Umbilical cord (tissue), 2 donors: Measurements from ENCODE around the gene ITGAX. TPM values are rescaled to one million over a fixed set of nuclear protein-coding genes. Genes with fewer than 3 reads are reported as not detected.
A peak's percentile ranks its signal among the peaks of the same experiment; 100 is the strongest.
"Not testable (repeated sequence)": the region's sequence is repeated elsewhere in the genome, so short reads cannot be mapped to it uniquely, and the experiment has no call there.

Experiments
- DNase-seq: peaks from one replicate; pipeline ENCODE4 v3.0.0-alpha.2; 2015; ENCODE audit warnings: low spot score
- total RNA-seq: library from RNA; depleted of rRNA; stranded (reverse); fragments of >200 nt; gene quantifications from one replicate; pipeline ENCODE4 v1.2.3, GENCODE V29; 2014; ENCODE audit warnings: low replicate concordance; ENCODE audit not compliant: insufficient read depth

Gene ITGAX
- total RNA-seq, result 8.9 TPM

GRCh38 chr16:31354394-31355291 lies at the start of gene ITGAX:
ITGAX (plus strand) TSS chr16:31355176; CDS start chr16:31355255, 79 bp downstream.
- DNase-seq, result no peak

GRCh38 chr16:31305219-31305618 lies 49.8 kb upstream of the ITGAX start:
- no peak for DNase-seq

DNA sequence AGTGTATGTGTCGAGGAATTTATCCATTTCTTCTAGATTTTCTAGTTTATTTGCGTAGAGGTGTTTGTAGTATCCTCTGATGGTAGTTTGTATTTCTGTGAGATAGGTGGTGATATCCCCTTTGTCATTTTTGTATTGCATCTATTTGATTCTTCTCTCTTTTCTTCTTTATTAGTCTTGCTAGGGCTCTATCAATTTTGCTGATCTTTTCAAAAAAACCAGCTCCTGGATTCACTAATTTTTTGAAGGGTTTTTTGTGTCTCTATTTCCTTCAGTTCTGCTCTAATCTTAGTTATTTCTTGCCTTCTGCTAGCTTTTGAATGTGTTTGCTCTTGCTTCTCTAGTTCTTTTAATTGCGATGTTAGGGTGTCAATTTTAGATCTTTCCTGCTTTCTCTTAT lies 46.6 kb upstream of the ITGAX start:
- not testable (repeated sequence) for DNase-seq

DNA sequence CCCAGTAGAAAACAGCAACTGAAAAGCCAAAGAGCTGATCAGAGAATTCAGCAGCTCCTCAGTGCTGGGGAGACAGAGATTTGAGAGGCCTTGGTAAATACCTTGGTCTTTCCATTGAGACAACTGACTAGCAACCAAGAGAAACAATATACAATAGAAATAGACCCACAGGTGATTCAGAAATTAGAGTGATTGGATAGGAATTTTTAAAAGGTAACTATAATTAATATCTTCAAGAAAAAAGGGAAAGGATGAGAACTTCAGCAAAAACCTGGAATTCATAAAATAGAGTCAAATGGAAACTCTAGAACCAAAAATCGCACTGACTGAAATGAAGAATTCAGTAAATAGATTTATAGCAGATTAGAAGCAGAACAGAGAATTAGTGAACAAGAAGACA lies 32.5 kb upstream of the ITGAX start:
- no peak for DNase-seq

GRCh38 chr16:31323959-31324629 lies 30.9 kb upstream of the ITGAX start:
- DNase-seq, result no peak

DNA sequence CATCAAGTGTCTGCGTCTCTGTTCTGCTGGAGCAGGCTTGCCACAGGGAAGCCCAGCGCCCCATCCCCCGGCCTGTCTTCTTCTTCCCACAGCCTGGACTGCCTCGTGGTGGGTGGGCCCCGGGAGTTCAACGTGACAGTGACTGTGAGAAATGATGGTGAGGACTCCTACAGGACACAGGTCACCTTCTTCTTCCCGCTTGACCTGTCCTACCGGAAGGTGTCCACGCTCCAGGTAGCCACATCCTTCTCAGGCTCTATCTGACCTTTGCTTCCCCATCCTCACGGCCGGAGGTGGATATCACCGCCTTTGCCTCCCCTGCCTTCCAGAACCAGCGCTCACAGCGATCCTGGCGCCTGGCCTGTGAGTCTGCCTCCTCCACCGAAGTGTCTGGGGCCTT lies 29.8 kb upstream of the ITGAX start:
- no peak for DNase-seq

- DNase-seq, result no peak
These were observed 27.2 kb upstream of the ITGAX start for GRCh38 chr16:31327646-31328225.

DNA sequence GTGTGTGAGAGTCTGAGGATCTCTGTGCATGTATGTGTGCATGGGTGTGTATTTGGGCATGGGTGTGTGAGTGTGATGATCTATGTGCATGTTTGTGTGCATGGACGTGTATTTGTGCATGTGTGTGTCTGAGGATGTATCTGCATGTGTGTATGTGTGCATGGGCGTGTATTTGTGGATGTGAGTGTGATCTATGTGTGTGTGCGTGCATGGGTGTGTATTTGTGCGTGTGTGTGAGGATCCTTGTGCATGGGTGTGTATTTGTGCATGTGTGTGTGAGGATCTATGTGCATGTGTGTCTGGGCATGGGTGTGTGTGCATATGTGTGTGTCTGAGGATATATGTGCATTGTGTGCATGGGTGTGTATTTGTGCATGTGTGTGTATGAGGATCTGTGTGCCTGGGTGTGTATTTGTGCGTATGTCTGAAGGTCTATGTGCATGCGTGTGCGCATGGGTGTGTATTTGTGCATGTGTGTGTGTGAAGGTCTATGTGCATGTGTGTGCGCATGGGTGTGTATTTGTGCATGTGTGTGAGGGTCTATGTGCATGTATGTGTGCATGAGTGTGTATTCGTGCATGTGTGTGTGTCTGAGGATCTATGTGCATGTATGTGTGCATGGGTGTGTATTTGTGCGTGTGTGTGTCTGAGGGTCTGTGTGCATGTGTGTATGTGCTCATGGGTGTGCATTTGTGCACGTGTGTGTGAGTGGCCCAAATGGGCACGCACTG lies 26.5 kb upstream of the ITGAX start:
- no peak for DNase-seq

DNA sequence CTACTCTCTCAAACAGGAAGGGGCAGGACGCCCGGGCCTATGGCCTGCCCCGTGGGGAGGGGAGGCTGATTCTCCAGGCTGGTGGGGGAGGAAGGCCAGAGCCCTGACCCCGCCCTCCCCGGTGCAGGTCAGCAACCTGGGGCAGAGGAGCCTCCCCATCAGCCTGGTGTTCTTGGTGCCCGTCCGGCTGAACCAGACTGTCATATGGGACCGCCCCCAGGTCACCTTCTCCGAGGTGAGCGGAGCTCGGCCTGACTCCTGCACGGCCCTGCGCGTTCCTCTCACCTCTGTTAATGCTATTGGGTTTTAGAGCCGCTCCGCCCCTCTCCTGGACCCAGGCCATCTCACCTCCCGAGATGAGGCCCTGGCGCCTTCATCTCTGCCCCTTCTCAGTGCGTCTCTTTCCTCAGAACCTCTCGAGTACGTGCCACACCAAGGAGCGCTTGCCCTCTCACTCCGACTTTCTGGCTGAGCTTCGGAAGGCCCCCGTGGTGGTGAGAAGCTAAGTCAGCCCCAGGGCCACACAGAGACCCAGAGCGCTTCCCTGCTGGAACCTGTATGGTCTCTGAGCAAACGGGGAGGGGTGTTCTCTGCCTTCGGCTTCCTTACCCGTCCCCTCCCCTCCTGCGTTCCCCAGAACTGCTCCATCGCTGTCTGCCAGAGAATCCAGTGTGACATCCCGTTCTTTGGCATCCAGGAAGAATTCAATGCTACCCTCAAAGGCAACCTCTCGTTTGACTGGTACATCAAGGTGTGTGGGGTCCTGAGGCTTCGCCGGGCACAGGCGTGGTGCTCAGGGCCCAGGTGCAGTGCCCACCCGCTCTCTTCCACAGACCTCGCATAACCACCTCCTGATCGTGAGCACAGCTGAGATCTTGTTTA lies 25.1 kb upstream of the ITGAX start:
- DNase-seq, result no peak

GRCh38 chr16:31330553-31330890 lies 24.5 kb upstream of the ITGAX start:
- no peak for DNase-seq

DNA sequence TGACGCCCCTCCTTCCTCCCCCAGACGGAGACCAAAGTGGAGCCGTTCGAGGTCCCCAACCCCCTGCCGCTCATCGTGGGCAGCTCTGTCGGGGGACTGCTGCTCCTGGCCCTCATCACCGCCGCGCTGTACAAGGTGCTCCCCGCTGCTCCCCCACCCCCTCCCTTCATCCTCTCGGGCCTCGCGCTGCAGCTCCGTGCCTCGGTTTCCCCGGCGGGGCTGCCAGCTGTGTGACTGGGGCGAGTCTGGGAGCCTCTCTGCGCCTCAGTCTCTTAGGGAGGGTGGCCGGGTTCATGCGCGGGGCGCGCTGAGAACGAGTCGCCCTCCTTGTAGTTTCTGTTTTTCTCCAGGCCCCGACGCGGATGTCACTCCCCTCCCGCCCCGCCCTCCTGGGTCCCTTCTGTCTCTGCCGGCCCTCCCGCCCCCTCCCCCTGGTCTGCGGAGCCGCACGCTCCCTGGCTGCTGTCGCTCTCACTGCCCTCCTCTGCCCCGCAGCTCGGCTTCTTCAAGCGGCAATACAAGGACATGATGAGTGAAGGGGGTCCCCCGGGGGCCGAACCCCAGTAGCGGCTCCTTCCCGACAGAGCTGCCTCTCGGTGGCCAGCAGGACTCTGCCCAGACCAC lies 23.7 kb upstream of the ITGAX start:
- DNase-seq, result no peak

- no peak for DNase-seq
These were observed 23.1 kb upstream of the ITGAX start for GRCh38 chr16:31331807-31332301.

DNA sequence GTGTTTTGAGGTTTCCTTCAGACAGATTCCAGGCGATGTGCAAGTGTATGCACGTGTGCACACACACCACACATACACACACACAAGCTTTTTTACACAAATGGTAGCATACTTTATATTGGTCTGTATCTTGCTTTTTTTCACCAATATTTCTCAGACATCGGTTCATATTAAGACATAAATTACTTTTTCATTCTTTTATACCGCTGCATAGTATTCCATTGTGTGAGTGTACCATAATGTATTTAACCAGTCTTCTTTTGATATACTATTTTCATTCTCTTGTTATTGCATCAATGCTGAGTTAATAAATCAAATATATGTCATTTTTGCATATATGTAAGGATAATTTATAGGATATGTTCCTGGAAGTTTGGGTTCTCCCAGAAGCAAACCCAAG lies 22.4 kb upstream of the ITGAX start:
- no peak for DNase-seq

DNA sequence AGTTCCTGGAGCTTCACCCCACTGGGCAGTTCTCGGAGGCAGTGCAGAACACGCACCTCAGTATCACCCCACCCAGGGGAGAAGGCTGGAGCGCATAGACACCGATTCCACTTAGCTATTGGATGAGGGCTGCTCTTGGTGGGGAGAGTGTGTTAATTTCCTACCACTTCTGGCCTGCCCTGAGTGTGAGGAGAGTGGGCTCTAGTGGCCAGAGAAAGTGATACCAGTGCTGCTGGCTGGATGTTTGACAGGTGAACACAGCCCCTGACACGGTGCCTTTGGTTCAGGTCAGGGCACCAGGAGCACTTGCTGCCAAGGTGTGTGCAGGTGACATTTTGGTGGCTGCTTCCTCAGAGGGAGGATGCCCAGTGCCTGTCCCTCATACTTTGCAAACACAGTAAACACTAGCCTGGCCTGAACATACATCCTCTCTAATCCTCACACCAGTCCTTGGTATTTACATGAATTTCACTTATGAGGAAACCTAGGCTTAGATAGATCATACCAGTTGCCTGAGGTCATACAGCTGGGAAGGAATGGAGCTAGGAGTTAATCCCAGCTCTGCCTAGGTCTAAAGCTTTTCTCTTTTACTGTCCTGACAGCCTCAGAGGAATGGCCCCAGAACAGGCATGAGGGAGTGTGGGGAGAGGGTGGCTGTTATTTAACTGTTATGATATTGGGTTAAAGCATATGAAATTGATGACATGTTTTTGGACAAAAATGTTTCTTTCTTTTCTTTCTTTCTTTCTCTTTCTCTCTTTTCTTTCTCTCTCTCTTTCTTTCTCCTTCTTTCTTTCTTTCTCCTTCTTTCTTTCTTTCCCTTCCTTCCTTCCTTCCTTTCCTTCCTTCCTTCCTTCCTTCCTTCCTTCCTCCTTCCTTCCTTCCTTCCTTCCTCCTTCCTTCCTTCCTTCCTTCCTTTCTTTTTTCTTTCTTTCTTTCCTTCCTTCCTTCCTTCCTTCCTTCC lies 21.0 kb upstream of the ITGAX start:
- DNase-seq, result peak; percentile 25

GRCh38 chr16:31334934-31335333 lies 20.0 kb upstream of the ITGAX start:
- no peak for DNase-seq

DNA sequence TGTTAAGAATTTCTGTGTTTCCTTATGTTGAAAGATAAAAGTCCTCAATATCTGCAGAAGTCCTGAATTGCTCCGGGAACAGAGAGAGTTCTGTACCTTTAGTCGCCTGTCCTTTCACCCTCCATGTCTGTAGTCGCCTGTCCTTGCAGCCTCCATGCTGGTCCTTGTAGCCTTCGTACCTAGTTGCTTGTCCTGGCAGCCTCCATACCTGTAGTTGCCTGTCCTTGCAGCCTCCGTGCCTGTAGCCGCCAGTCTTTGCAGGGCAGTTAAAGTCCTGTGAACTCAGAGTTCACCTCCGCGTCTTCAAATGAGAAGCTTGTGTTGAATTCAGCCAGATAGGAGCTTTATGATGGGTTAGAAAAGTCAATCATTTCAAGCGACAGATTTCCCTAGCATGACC lies 19.5 kb upstream of the ITGAX start:
- DNase-seq, result no peak

GRCh38 chr16:31338166-31338685 lies 16.8 kb upstream of the ITGAX start:
- not testable (repeated sequence) for DNase-seq

DNA sequence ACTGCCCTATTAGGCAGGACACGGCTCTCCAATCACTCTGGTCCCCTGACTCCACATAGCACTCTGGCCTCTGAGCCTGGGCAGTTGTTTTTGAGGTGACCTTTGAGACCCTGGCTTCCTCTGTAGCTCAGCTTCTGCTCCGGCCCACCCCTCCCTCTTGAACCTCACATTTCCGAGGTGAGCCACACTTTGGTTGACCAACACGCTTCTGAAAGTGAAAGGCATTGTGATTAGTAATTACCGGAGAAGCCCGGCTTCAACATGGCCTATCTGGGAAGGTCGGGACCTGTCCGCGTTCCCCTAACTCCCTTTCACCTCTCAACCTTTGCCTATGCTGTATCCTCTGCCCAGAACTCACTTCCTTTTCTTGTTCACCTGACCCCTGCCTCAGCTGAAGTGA lies 10.3 kb upstream of the ITGAX start:
- DNase-seq, result no peak

GRCh38 chr16:31347445-31347844 lies 7.5 kb upstream of the ITGAX start:
- DNase-seq, result no peak
